Right atrium auricular region (tissue), 2 donors: Measurements from ENCODE around the gene LYRM9. TPM values are rescaled to one million over a fixed set of nuclear protein-coding genes. Genes with fewer than 3 reads are reported as not detected.
A peak's percentile ranks its signal among the peaks of the same experiment; 100 is the strongest.

Experiments
- DNase-seq: peaks from one replicate; pipeline ENCODE4 v3.0.0-alpha.2; 2019; ENCODE audit warnings: low spot score
- H3K27ac ChIP-seq, 2 donors: fragments of 200-600 bp; sonication (generic); 1 replicate in 1 of 2; 2 replicates in 1 of 2; pipeline ENCODE4 v1.5.1; 2016 to 2019
- H3K27me3 ChIP-seq, 2 donors: fragments of 200-600 bp; sonication (generic); one replicate each; pipeline versions ENCODE4 v1.5.1 to v1.6.0; 2017 to 2019
- H3K36me3 ChIP-seq: fragments of 200-600 bp; sonication (generic); one replicate; pipeline ENCODE4 v1.5.1; 2016
- H3K4me1 ChIP-seq, 2 donors: fragments of 200-600 bp; sonication (generic); one replicate each; pipeline versions ENCODE4 v1.5.1 to v1.6.0; 2017 to 2019
- H3K4me3 ChIP-seq, 2 donors: fragments of 200-600 bp; sonication (generic); 1 replicate in 1 of 2; 2 replicates in 1 of 2; pipeline ENCODE4 v1.5.1; 2017 to 2019; ENCODE audit warnings: mild to moderate bottlenecking in 1 of 2, moderate library complexity in 1 of 2
- H3K9me3 ChIP-seq, 2 donors: fragments of 200-600 bp; sonication (generic); one replicate each; pipeline ENCODE4 v1.5.1; 2019
- CTCF ChIP-seq, 2 donors: fragments of 200-600 bp; sonication (generic); IDR thresholded peaks; one replicate each; pipeline ENCODE4 v1.5.1; 2019; ENCODE audit warnings: antibody characterized with exemption in 2 of 2
- total RNA-seq, 2 donors: library from RNA; depleted of rRNA; stranded (reverse); fragments of >200 nt; gene quantifications; one replicate each; pipeline ENCODE4 v1.1.0, GENCODE V29; 2016

The LYRM9 gene
- total RNA-seq, 2 donors from 2014 or later = 13.8 to 19.5 TPM

- no peak for TF ChIP-seq CTCF (IDR thresholded peaks at IDR 0.05)
- DNase-seq = no peak
- Histone ChIP-seq H3K27me3 (no peaks in the 10 kb centered on the region), H3K4me3 (no peak overlapping the region), H3K4me1 (peaks cover 0 to 15% of the 10 kb centered on the region in 2 donors), H3K36me3 (no peaks in the 10 kb centered on the region), H3K9me3 (no peaks in the 10 kb centered on the region), H3K27ac (no peak overlapping the region)
Observed at GRCh38 chr17:27895940-27896535, 2.9 kb upstream of the LYRM9 start.

GRCh38 chr17:27895123-27895895 lies 2.1 kb upstream of the LYRM9 start:
- DNase-seq = no peak
- peaks cover 0 to 15% of the 10 kb centered on the region in 2 donors for H3K4me1 ChIP-seq
- H3K36me3 ChIP-seq = no peaks in the 10 kb centered on the region
- TF ChIP-seq CTCF (IDR thresholded peaks at IDR 0.05) = no peak
- H3K9me3 ChIP-seq = no peaks in the 10 kb centered on the region
- H3K4me3 ChIP-seq = no peak overlapping the region
- H3K27ac ChIP-seq = no peak overlapping the region
- no peaks in the 10 kb centered on the region for H3K27me3 ChIP-seq

- no peak for TF ChIP-seq CTCF (IDR thresholded peaks at IDR 0.05)
- DNase-seq = no peak
- Histone ChIP-seq H3K36me3 (no peaks in the 10 kb centered on the region), H3K27ac (peak overlapping the region in 1 of 2 donors; percentile 35), H3K4me3 (no peak overlapping the region), H3K4me1 (peaks cover 0 to 15% of the 10 kb centered on the region in 2 donors), H3K27me3 (no peaks in the 10 kb centered on the region), H3K9me3 (no peaks in the 10 kb centered on the region)
Observed at GRCh38 chr17:27893841-27894503, 807 bp upstream of the LYRM9 start.

GRCh38 chr17:27892542-27892865 lies 661 bp downstream of the LYRM9 start:
- TF ChIP-seq CTCF (IDR thresholded peaks at IDR 0.05) = no peak
- DNase-seq = no peak
- H3K4me1 ChIP-seq = peaks cover 0 to 15% of the 10 kb centered on the region in 2 donors
- H3K27ac ChIP-seq = peak overlapping the region; percentile 90 to 92
- H3K4me3 ChIP-seq = peak overlapping the region; percentile 69 to 78
- no peaks in the 10 kb centered on the region for H3K36me3 ChIP-seq
- H3K9me3 ChIP-seq = no peaks in the 10 kb centered on the region
- no peaks in the 10 kb centered on the region for H3K27me3 ChIP-seq

- Histone ChIP-seq H3K36me3 (no peaks in the 10 kb centered on the region), H3K27ac (no peak overlapping the region), H3K4me3 (no peak overlapping the region), H3K9me3 (no peaks in the 10 kb centered on the region), H3K4me1 (peaks cover 0 to 15% of the 10 kb centered on the region in 2 donors), H3K27me3 (no peaks in the 10 kb centered on the region)
- no peak for DNase-seq
- no peak for TF ChIP-seq CTCF (IDR thresholded peaks at IDR 0.05)
Observed at GRCh38 chr17:27891841-27892240, 1.3 kb downstream of the LYRM9 start.
